Keratinocyte (primary cell): ENCODE results near the gene CLEC12A. TPM values are rescaled to one million over a fixed set of nuclear protein-coding genes. Genes with fewer than 3 reads are reported as not detected.
"Not testable (repeated sequence)": the region's sequence is repeated elsewhere in the genome, so short reads cannot be mapped to it uniquely, and the experiment has no call there.

ENCODE experiments used
- DNase-seq: peaks from one replicate; pipeline ENCODE4 v3.0.0-alpha.2; 2011; ENCODE audit warnings: low read depth, missing footprints, low spot score
- FAIRE-seq: peaks from 2 replicates; lab custom pipeline; 2011; peaks lifted over from hg19 to GRCh38; lab: Jason Lieb, UNC
- H2AFZ ChIP-seq: 2 replicates; pipeline ENCODE4 v1.6.0; 2012; ENCODE audit warnings: low read length, control low read depth, inconsistent platforms; ENCODE audit not compliant: control insufficient read depth
- H3K27ac ChIP-seq: 2 replicates; pipeline ENCODE4 v1.5.1; 2011; ENCODE audit warnings: low read length; ENCODE audit not compliant: control insufficient read depth, insufficient read depth
- H3K27me3 ChIP-seq: 3 replicates; pipeline ENCODE4 v1.6.0; 2011; ENCODE audit warnings: low read length; ENCODE audit not compliant: control insufficient read depth, insufficient read depth; ENCODE audit errors: extremely low read depth
- H3K36me3 ChIP-seq, 2 experiments: 2 replicates in 1 of 2; 3 replicates in 1 of 2; pipeline ENCODE4 v1.5.1; 2011; ENCODE audit warnings: low read length in 2 of 2, mild to moderate bottlenecking in 1 of 2; ENCODE audit not compliant: control insufficient read depth in 2 of 2, insufficient read depth in 2 of 2; ENCODE audit errors: extremely low read depth in 1 of 2
- H3K4me1 ChIP-seq: 3 replicates; pipeline ENCODE4 v1.5.1; 2011; ENCODE audit warnings: low read length; ENCODE audit not compliant: control insufficient read depth, insufficient read depth; ENCODE audit errors: extremely low read depth
- H3K4me2 ChIP-seq: 3 replicates; pipeline ENCODE4 v1.6.0; 2011; ENCODE audit warnings: low read depth, low read length; ENCODE audit not compliant: control insufficient read depth, insufficient read depth; ENCODE audit errors: extremely low read depth
- H3K4me3 ChIP-seq, 3 experiments: fragments of 200-600 bp in 1 of 3; sonication (generic) in 1 of 3; 2 replicates in 2 of 3; 3 replicates in 1 of 3; pipeline ENCODE4 v1.5.1; 2011 to 2016; ENCODE audit warnings: low read length in 3 of 3, mild to moderate bottlenecking in 3 of 3, control low read depth in 2 of 3, inconsistent platforms in 1 of 3, low read depth in 1 of 3, mixed read lengths in 1 of 3, mixed run types in 1 of 3, moderate library complexity in 1 of 3; ENCODE audit not compliant: control insufficient read depth in 2 of 3, insufficient read depth in 2 of 3; ENCODE audit errors: extremely low read depth in 1 of 3
- H3K79me2 ChIP-seq: 2 replicates; pipeline ENCODE4 v1.6.0; 2012; ENCODE audit warnings: low read length; ENCODE audit not compliant: control insufficient read depth, insufficient read depth
- H3K9ac ChIP-seq: 3 replicates; pipeline ENCODE4 v1.6.0; 2011; ENCODE audit warnings: low read length; ENCODE audit not compliant: control insufficient read depth, insufficient read depth; ENCODE audit errors: extremely low read depth
- H3K9me1 ChIP-seq: 3 replicates; pipeline ENCODE4 v1.6.0; 2011; ENCODE audit warnings: low read length; ENCODE audit not compliant: control insufficient read depth, insufficient read depth; ENCODE audit errors: extremely low read depth
- H3K9me3 ChIP-seq: 2 replicates; pipeline ENCODE4 v1.5.1; 2012; ENCODE audit warnings: low read depth, low read length; ENCODE audit not compliant: control insufficient read depth
- H4K20me1 ChIP-seq: 3 replicates; pipeline ENCODE4 v1.6.0; 2011; ENCODE audit warnings: low read length; ENCODE audit not compliant: control insufficient read depth, insufficient read depth; ENCODE audit errors: extremely low read depth
- CTCF ChIP-seq, 3 experiments: IDR thresholded peaks in 1 of 3; conservative IDR thresholded peaks in 1 of 3; optimal IDR thresholded peaks in 1 of 3; 2 replicates in 2 of 3; 3 replicates in 1 of 3; pipeline versions ENCODE3 to v1.5.1; 2011; ENCODE audit warnings: low read length in 3 of 3, mild to moderate bottlenecking in 3 of 3, moderate library complexity in 2 of 3, control low read depth in 1 of 3, inconsistent platforms in 1 of 3; ENCODE audit not compliant: insufficient read depth in 2 of 3; ENCODE audit errors: extremely low read depth in 1 of 3
- EZH2 ChIP-seq: IDR thresholded peaks from one replicate; pipeline ENCODE4 v1.6.1; 2012; ENCODE audit warnings: inconsistent platforms, mild to moderate bottlenecking, low read length, moderate library complexity
- dilution Hi-C: fragments of 300-500 bp; cut with MboI; formaldehyde crosslinking; loops from one replicate; pipeline ENCODE4 v1.7.0; 2020; ENCODE audit warnings: low sequenced_read_pairs; ENCODE audit not compliant: extremely low pct_ligation_motif_present
- polyA plus RNA-seq, 5 experiments: library from polyadenylated mRNA; depleted of rRNA in 3 of 5; stranded (reverse) in 3 of 5; stranded (forward) in 1 of 5; unstranded in 1 of 5; fragments of >200 nt; gene quantifications; 1 replicate in 1 of 5; 2 replicates in 3 of 5; 3 replicates in 1 of 5; pipeline versions ENCODE4 v1.2.1 to v1.2.3, GENCODE V29; 2011 to 2012; ENCODE audit warnings: missing spikeins in 2 of 5, low read depth in 1 of 5, low replicate concordance in 1 of 5

CLEC12A gene
- polyA plus RNA-seq, 1 donor (not counting 4 experiments of a cell fraction or from before 2014, with no cell fraction given): not detected

DNA sequence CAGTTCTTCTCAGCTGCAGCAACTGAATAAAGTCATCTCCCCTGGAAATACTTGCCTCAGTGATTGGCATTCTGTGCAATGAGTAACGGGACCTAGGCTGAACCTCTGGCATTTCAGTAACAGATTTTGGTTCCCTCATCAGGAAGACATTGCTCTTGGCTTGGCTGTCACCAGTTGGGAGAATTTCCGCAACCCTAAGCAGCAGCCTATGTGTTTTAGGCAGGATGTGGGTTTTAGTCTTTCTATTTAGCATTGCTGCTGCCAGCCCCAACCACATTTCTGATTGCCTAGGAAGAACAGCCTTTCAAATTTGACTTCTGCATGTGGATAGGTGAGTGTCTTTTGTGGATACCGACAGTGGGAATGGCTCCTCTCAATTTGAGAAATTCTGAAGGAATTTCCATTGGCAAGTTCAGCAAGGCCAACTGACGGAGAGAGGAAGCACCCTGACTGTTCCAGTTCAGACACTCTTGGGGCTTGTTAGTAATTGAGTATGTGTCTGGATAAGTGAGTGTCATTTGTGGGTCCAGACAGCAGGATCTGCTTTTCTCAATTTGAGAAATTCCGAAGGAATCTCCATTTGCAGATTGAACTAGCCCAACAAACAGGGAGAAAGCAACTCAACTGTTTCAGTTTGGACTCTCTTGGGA is 20.1 kb upstream of the CLEC12A start:
- Histone ChIP-seq H3K4me1 (no peaks in the 10 kb centered on the region), H3K36me3 (no peaks in the 10 kb centered on the region), H3K27me3 (no peaks in the 10 kb centered on the region), H3K4me3 (no peak overlapping the region), H3K9ac (no peak overlapping the region), H3K79me2 (no peaks in the 10 kb centered on the region), H3K4me2 (no peak overlapping the region), H4K20me1 (no peaks in the 10 kb centered on the region), H3K9me1 (no peaks in the 10 kb centered on the region), H3K27ac (no peak overlapping the region), H3K9me3 (no peaks in the 10 kb centered on the region), H2AFZ (no peak overlapping the region)
- TF ChIP-seq CTCF (optimal IDR thresholded peaks at IDR 0.05 in 1 of 3, IDR thresholded peaks at IDR 0.05 in 1 of 3, conservative IDR thresholded peaks at IDR 0.05 in 1 of 3; ENCODE audit: extremely low read depth in 1 of 3, insufficient read depth in 2 of 3, low read length in 3 of 3): no peak
- TF ChIP-seq EZH2: no peak
- FAIRE-seq (no peak), DNase-seq (no peak)
- dilution Hi-C loops: no loop called here

- H3K27me3 ChIP-seq, H2AFZ ChIP-seq, FAIRE-seq, dilution Hi-C loops, H3K79me2 ChIP-seq, DNase-seq, H3K9me3 ChIP-seq, H3K9ac ChIP-seq, H3K4me1 ChIP-seq, H3K9me1 ChIP-seq, H3K27ac ChIP-seq, H3K4me2 ChIP-seq, H4K20me1 ChIP-seq, H3K36me3 ChIP-seq, H3K4me3 ChIP-seq: not testable (repeated sequence)
These were observed 18.1 kb upstream of the CLEC12A start for GRCh38 chr12:9952954-9953729.
